Head of caudate nucleus (tissue), 42 donors: ENCODE results near the gene MT1F.
"Not testable (repeated sequence)": the region's sequence is repeated elsewhere in the genome, so short reads cannot be mapped to it uniquely, and the experiment has no call there.

Experiments
- DNase-seq, 42 donors: peaks; one replicate each; pipeline versions ENCODE4 v3.0.0 to v3.0.0-alpha.2; 2020 to 2021; ENCODE audit warnings: mixed read lengths in 7 of 42
- intact Hi-C: fragments of 100-400 bp; cut with DNase I; formaldehyde crosslinking; loops from one replicate; pipeline ENCODE4 v1.15.0; 2022

The MT1F gene

GRCh38 chr16:56639045-56639444 is 18.7 kb upstream of the MT1F start:
- intact Hi-C loops = no loop called here
- DNase-seq = no peak

- intact Hi-C loops = no loop called here
- no peak for DNase-seq
Measured at GRCh38 chr16:56640076-56640475, 17.7 kb upstream of the MT1F start.

- intact Hi-C loops = no loop called here
Measured at GRCh38 chr16:56641166-56641565, 16.6 kb upstream of the MT1F start.

GRCh38 chr16:56643080-56643778 is 14.5 kb upstream of the MT1F start:
- intact Hi-C loops = no loop called here
- peak in 27 of 42 donors; percentile 31 to 74 (median 51) for DNase-seq

More at GRCh38 chr16:56641166-56641565, 16.6 kb upstream of the MT1F start:
- no peak for DNase-seq

- no peak for DNase-seq
- intact Hi-C loops = no loop called here
Measured at GRCh38 chr16:56643833-56644232, 13.9 kb upstream of the MT1F start.

- intact Hi-C loops = no loop called here
- DNase-seq = no peak
Measured at GRCh38 chr16:56645311-56645710, 12.4 kb upstream of the MT1F start.

GRCh38 chr16:56645838-56646237 is 11.9 kb upstream of the MT1F start:
- intact Hi-C loops = no loop called here
- no peak for DNase-seq

GRCh38 chr16:56647641-56648431 is 9.9 kb upstream of the MT1F start:
- intact Hi-C loops = no loop called here
- DNase-seq = no peak

- intact Hi-C loops = no loop called here
- no peak for DNase-seq
Measured at GRCh38 chr16:56649271-56649670, 8.5 kb upstream of the MT1F start.

GRCh38 chr16:56649820-56650219 is 7.9 kb upstream of the MT1F start:
- intact Hi-C loops = no loop called here
- no peak for DNase-seq

GRCh38 chr16:56651586-56651985 is 6.2 kb upstream of the MT1F start, which contains the start of gene MT1B:
Gene MT1B (plus strand): TSS chr16:56651886. CDS start chr16:56651954, 68 bp downstream.
- intact Hi-C loops = no loop called here

GRCh38 chr16:56652600-56652999 is 5.2 kb upstream of the MT1F start:
- no peak for DNase-seq
- intact Hi-C loops = no loop called here

More at GRCh38 chr16:56651586-56651985, 6.2 kb upstream of the MT1F start, which contains the start of gene MT1B:
- no peak for DNase-seq

- no peak for DNase-seq
- intact Hi-C loops = no loop called here
Measured at GRCh38 chr16:56653218-56653617, 4.5 kb upstream of the MT1F start.

GRCh38 chr16:56658327-56658875 is 642 bp downstream of the MT1F start:
- peak in 7 of 42 donors; percentile 11 to 48 (median 24) for DNase-seq
- intact Hi-C loops = no loop called here

GRCh38 chr16:56662357-56663354 is 4.9 kb downstream of the MT1F start:
- intact Hi-C loops = no loop called here
- DNase-seq = peak in 31 of 42 donors; percentile 36 to 78 (median 57)

- DNase-seq = no peak
- intact Hi-C loops = no loop called here
Measured at GRCh38 chr16:56664506-56664905, 6.7 kb downstream of the MT1F start.

GRCh38 chr16:56665286-56666261 is 7.8 kb downstream of the MT1F start:
- DNase-seq, intact Hi-C loops: not testable (repeated sequence)
